ENCODE measurements around the gene FLNB. TPM values are rescaled to one million over a fixed set of nuclear protein-coding genes. Genes with fewer than 3 reads are reported as not detected.

Gene FLNB
- polyA plus RNA-seq, 4 donors = 162 to 186 (median 171) TPM

DNA sequence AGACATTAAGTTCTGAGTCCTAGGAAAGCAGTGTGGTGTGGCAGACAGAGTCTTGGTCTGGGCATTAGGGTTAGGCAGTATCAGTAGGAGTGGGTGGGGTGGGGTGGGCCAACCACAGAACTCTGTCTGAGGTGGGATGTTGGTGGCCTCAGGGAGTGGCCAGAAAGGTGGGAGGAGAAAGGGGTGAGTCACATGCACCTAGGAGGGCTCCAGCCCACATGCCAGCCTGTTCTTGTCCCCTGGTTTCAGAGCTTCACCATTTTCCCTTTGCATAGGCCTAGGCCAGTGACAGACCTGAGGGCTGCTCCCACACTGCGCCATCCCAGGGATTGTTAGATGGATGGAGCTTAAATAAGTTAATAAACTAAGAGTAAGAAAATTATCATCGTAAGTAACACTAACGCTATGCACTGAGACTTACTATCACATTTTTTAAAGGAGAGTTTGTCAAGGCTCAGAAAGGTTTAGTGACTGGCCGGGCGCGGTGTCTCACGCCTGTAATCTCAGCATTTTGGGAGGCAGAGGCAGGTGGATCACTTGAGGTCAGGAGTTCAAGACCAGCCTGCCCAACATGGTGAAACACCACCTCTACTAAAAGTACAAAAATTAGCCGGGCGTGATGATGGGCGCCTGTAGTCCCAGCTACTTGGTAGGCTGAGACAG is 168.7 kb downstream of the FLNB start:
- no peak for DNase-seq (ENCODE audit: low read depth in 4 of 4, low spot score in 2 of 4)

DNA sequence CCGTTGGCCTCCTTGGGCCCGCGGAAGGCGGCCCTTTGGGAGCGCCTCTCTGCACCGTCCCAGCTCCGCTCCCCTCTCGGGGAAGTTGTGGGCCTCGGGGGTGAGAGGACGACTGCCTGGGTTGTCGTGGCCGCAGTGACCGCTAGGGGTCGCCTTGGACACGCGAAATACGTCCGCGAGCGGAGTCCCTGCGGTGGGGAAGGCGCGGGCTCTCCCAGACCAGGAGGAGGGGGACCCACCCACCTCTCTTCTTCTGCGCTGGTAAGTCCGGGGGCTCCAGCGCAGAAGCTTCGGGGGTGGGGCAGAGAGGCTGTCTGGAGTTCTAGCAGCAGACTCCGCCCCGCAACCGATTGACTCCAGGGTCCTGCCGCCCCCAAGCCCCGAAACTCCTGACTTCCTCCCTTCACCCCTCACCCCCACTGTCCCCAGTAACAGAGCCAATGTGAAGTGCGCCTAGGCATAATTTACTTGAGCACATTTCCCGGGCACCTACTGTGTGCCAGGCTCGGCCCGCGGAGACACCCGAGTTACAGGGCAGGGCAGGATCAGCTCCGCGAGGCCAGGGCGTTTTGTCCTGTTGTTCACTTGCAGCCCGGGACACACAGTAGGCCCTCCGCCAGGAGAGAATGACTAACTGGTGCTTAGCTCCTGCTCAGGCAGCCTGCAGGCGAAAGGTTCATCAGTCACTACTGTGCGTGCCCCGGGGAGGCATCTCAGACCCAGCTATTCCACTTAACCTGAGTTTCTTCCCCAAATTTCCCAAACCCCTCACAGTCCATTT is 169.7 kb downstream of the FLNB start:
- peak in 1 of 4 donors; percentile 81 for DNase-seq (ENCODE audit: low read depth in 4 of 4, low spot score in 2 of 4)

DNA sequence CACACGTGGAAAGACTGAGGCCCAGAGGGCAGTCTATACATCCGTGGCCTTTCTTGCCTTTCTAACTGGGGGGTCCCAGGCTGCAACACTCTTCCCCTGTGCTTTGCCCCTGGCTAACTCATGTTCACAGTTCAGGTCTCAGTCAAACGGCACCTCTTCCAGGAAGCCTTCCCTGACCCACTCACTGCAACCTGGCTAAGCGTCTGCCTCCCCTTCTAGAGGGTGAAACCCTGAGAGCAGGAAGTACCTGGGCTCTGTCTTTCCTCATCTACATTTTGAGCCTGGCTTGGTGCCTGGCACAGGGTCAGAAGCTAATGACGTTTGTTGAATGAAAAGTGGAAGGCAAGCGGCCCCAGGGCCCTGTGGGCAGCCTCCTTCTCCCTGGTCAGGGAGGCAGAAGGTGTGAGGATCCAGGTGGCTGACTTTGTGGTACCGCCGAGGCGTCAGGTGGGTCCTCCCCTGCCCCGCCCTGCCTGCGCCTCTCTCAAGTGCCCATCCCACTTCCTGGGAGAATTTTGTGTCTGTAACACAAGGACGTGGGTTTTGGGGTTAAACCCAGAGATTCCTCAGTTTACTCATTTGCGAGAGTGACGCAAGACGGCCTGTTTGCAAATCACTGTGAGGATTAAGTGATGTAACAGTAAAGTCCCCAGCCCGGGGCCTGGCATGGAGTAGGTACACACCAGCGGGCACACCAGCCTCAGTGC is 170.5 kb downstream of the FLNB start:
- DNase-seq (ENCODE audit: low read depth in 4 of 4, low spot score in 2 of 4) = no peak

DNA sequence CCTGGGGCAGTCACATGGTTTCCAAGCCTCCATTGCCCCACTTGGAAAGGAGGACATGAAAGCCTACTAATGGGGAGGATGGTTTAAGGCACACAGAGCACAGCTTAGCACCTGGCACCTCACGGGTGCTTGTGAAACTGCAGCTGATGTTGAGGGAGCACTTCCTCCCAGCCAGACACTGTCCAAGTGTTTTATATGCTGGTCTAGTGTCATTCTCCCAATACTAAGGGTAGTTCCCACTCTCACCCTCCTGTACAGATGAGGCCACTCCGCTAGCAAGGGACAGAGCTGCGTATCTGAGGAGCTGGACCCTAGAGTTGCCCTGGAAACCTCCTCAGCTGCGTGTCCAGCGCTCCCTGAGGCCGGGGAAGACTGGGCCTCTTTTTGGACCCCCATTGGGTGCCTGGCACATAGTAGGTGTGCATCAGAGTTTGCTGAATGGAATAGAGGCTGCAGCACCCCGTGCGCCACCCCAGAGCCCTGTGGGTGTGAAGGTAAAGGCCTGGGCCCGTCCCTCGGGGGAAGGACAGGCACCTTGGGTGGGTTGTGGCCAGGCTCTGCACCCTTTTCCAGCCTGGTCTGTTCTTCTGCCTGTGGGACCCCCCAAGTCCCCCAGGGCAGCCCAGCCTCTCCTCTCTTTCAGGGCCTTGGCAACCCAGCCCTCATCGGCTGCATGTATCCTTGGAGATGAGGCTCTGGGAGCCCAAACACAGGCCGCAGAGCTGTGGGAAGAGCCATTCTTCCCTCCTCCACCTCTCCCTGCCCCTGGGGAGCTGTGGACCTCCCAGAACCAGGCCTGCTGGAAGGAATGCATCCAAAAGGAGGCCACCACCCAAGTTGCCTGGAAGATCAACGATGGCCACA is 171.2 kb downstream of the FLNB start:
- DNase-seq (ENCODE audit: low read depth in 4 of 4, low spot score in 2 of 4) = no peak

DNA sequence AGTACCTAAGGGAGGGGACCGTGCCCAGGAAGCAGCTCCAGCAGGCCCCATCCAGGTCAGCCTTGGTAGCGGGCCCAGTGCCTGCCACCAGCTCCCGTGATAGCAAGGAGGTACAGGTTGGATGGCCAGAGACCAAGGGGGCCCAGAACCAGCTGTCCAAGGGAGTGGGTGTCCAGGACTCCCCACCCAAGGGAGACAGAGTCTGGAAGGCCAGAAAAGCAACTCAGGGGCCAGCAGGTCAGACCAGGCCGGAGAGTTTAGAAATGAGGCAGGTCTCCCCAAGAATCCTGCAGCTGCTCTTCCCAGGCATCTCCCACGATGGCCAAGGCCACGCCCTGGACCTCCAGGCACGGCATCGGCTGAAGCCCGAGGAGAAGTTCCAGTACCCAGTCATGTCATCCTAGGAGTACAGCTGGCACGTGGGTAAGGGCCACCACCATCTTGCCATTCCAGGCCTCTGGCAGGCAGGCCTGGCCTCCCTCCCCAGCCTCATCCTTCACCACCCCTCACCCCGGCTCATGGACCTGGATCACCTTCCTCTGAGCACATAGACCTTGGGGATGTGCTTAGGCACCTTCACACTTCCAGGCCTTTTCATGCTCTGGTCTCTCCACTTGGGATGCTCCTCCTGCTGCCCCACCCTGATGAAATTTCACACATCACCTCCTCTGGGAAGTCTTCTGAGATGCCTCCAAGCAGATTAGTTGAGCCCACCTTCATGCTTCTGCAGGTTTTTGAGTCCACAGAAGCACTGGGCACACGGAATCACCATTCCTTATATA is 172.1 kb downstream of the FLNB start:
- DNase-seq (ENCODE audit: low read depth in 4 of 4, low spot score in 2 of 4) = no peak

DNA sequence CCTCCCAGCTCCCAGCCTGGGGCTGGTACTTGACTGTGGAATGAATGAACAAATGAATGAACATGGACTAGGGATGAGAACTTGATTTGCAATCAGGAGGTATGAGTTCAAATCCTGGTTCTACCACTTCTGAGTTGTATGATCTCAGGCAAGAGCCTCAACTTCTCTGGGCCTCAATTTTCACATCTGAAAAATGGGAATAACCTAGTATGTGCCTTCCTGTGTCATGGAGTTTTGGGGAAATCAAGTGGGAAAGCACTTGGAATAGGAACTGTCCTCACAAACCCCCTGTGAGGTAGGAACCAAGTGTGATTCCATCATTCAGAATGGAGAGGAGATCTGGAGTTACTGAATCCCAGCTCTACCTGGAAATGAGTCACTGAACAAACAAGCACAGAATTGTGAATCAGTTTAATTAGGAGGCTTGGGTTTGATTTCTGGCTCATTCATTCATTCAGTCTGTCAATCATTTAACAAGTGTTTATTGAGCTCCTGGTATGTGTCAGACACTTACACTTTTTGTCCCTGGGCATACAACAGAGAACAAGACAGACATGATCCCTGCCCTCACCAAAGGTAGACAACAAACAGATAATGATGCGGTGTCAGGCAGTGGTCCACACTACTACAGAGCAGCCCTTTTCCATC is 172.8 kb downstream of the FLNB start:
- DNase-seq (ENCODE audit: low read depth in 4 of 4, low spot score in 2 of 4) = no peak

DNA sequence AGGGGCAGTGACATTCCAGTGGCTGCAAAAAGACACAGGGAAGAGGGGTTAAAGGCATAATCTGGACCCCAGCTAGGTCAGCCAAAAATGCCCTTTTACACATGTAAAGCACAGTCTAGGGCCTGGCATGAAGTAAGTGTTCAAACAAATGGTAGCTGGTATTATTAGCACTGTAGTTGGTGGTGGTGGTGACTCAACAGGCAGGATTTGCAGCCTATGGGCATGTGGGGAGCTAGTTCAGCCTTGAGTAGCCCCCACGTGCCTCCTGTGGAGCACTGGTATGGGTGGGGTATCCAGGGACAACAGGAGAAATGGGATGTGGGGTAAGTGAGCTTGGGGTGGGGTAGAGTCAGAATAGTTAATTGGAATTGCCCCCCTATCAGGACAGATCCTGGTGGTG is 175.0 kb downstream of the FLNB start:
- no peak for DNase-seq (ENCODE audit: low read depth in 4 of 4, low spot score in 2 of 4)

DNA sequence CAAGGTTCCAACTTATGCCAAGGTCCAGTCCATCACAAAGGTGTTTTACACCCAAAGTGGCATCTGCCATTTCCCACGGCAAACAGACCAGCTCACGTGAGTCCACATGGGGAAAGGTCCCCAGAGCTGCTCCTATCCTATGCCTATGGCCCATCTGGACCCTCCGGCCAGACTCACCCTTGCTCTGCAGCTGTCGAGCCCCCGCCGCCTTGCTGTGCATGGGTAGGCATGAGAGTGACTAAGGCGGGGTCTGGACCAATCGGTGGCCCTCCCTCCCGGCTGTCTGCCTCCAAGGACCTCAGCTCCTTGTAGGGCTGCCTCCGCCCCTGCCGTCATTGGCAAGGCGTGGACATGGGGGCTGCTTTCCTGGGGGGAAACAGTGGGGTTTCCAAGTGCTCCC is 175.7 kb downstream of the FLNB start:
- DNase-seq (ENCODE audit: low read depth in 4 of 4, low spot score in 2 of 4) = no peak

DNA sequence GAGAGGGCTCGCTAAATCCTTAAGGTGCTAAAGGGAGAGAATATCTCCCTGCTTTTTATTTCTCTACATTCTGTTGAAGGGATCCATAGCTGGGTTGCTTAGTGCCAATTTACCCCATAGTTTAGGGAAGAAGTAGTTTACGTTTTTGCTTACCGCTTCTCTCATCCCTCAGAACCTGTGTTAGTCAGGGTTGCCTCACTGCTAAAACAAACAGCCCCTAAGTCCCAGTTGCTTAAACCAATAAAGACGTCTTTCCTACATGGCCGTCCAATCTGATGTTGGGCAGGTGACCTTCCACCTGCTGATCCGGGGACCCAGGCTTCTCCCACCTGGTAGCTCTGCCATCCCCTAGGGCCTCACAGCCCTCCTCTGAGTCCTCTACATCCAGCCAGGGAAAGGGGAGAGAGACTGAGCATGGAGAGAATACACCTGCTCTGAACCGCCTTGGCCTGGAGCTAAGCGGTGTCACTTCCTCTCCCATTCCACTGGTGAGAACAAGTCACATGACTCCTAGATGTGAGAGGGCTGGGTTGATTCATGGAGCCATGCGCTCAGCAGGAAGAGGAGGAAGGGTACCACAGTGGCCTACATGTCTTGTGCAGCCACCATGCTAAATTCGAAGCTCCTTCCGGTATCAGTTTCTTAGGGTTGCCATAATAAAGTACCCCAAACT is 176.2 kb downstream of the FLNB start:
- no peak for DNase-seq (ENCODE audit: low read depth in 4 of 4, low spot score in 2 of 4)

DNA sequence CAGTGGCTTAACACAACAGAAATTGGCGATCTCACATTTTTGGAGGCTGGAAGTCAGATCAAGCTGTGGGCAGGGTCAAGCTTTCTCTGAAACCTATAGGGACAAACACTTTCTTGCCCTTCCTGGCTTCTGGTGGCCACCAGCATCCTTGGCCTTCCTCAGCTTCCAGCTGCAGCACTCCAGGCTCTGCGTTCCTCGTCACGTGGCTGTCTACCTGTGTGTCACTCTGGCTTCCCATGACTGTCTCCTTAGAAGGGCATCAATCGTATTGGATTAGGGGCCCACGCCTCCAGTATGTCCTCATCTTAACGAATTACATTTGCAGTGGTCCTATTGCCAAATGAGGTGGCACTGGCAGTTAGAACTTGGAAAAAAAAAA is 176.7 kb downstream of the FLNB start:
- DNase-seq (ENCODE audit: low read depth in 4 of 4, low spot score in 2 of 4) = no peak

DNA sequence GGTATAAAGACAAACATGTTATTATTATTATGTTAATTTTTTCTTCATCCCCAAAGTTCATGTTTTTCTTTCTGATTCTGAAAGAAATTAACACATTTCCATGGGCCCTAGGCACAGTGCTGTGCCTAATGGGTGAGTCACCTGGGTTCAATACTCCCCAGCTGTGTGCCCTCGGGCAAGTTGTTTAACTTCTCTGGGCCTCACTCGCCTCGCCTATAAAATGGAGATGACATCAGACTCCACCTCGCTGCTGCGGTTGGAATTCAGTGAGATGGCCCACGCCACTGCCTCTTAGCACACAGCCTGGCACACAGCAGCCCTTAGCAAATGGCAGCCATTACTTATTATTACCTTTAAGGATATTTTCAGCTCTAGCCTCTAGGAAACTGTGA is 179.9 kb downstream of the FLNB start:
- DNase-seq (ENCODE audit: low read depth in 4 of 4, low spot score in 2 of 4) = no peak

DNA sequence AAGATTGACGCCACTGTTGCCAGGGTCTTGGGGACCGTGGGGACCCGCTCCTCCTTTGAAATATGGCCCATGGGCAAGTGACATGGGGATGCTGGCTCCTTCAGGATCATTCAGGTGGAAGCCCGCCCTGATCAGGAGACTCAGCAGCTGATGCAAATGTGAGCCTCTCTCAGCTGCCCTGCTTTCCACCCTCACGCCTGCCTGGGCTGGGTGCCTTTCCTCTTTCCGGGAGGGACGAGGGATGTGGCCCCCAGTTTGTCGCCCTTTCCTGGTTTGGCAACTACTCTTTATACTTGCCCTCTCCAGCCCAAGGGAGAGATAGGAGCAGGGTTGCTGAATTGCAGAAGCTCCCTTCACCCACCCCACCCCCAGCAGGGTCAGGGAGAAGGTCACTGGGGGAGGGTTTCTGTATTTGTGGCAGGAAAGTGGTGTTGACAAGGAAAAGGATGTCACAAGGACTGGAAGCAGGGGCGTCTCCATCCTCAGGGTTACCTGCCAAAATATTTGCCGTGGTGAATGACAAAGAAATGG is 180.8 kb downstream of the FLNB start:
- no peak for DNase-seq (ENCODE audit: low read depth in 4 of 4, low spot score in 2 of 4)

DNA sequence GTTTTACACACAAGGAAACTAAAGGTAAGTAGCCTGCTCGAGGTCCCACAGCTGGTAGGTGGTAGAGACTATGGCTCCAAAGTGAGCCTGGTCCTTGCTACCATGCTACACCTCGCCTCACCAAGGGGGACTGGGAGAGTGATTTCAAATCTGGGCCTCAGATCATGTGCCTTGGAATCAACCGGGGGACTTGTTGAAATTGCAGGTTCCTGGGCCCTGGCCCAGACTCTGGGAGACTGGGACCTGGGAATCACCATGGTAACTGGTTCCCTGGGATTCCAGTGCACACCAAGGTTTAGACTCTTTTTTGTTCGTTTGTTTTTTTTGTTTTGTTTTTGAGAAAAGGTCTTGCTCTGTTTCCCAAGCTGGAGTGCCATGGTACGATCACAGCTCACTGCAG is 181.5 kb downstream of the FLNB start:
- DNase-seq (ENCODE audit: low read depth in 4 of 4, low spot score in 2 of 4) = no peak

DNA sequence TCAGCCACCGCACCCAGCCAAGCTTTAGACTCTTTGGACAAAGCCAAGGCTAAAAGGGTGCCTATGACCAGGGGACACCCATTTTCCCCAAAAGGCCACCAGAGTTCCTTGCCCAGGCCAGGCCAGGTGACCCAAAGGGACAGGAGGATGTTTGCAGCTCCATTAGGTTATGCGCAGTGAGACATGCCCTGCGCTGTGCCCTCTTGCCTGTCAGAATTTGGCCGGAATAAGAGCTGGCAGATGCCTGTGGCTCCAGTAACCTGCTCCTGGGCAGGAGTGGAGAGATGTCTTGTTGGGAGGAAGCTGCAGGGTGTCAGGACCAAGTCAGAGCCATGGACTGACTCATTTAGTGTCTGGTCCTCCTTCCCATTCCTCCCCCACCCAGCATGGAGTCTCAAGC is 182.1 kb downstream of the FLNB start:
- no peak for DNase-seq (ENCODE audit: low read depth in 4 of 4, low spot score in 2 of 4)

DNA sequence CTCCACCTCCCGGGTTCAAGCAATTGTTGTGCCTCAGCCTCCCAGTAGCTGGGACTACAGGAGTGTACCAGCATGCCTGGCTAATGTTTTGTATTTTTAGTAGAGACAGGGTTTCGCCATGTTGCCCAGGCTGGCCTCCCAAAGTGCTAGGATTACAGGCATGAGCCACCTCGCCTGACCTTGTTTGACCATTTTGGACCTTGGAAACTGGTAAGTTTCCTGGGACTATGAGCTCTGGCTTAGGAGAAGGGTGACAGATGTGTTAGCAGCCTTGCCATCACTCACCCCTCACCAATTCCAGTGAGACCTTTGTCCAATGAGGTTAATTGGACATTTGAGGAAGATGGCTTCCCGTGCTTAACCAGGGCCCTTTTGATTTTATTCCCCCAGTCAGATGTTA is 182.7 kb downstream of the FLNB start:
- DNase-seq (ENCODE audit: low read depth in 4 of 4, low spot score in 2 of 4) = no peak

DNA sequence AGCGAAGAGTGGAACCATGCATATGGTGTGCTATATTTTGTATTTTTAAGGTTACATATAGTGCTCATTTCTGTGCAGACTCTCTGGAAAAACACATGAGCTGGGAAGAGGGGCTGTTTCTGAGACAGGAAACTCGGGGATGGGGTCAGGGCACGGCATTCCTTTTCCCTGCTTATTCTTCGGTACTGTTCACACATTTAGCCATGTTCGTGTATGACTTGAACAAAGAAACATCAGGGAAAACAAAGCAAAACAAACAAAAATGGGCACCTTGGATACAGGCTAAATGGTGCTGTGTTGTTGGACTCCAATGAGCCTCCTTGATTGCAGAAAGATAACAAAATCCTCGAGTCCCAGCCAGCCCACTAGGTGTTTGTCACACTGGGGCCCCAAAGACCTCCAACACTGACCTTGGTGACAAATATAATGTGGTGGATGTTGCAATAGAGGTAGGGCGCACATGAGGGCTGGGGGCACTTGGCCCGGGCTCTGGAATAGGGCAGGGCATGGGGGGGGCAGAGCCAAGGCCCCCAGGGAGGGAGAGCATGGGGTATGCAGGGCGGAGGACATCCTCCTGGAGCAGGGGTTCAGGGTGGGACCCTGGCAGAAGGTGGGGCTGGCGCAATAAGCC is 183.3 kb downstream of the FLNB start:
- no peak for DNase-seq (ENCODE audit: low read depth in 4 of 4, low spot score in 2 of 4)

DNA sequence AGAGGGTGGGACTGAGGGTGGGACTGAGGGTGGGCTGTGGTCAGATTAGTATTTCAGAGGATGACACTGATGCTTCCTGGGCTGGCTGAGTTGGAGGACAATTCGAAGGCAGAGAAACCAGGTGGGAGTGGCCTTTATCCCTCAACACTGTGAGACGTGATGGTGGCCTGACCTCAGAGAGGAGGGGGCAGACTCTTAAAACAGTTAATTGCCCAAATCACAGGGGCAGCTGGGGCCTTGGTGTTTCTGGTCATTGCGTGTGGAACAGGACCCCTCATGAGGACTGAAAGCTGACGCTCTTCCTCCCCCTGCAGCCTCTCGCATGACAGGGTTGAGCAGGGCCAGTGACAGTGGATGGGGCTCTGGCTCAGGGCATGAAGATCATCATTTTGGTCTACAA is 183.8 kb downstream of the FLNB start:
- DNase-seq (ENCODE audit: low read depth in 4 of 4, low spot score in 2 of 4) = no peak

DNA sequence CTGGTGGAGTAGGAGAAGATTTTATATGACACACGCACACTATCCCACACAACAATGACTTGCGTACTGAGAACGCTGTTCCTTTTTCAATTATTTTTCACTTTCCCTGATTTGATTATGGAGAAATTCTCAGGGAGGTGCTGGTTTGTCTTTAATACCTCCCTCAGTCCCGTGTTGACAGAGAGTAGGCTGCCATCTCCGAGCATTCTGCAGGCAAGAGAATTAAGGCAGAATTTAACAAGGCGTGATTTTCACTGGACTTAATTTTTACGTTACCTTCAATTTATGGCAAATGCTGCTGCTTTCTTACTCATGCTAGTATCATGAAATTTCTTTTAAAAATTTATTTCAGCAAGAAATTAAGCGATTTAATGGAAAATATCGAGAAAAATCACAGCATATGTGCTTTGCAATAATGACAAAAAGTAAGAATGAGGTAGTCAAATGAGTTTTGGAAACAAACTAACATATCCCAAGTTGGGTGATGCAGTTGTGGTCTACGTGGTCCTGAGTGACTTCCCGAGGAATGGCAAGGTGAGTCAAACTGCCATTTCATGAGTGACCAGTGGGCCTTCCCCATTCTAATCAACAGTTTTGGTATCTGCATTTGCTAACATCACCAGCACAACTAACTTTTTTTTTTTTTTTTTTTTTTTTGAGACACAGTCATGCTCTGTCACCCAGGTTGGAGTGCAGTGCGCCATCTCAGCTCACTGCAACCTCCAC is 185.6 kb downstream of the FLNB start:
- DNase-seq (ENCODE audit: low read depth in 4 of 4, low spot score in 2 of 4) = no peak
